K562 (cell line): ENCODE data around the gene SMYD1. TPM values are rescaled to one million over a fixed set of nuclear protein-coding genes. Genes with fewer than 3 reads are reported as not detected.

Experiments used
- ATAC-seq: fragments of 200-7000 bp; cut with Tn5 transposase; 3 replicates; pipeline ENCODE4 v1.9.1; 2020; ENCODE audit warnings: moderate library complexity
- BruUV-seq: library from RNA; stranded (reverse); fragments of 400-500 nt; replicated peaks from 2 replicates; lab custom pipeline; 2021; lab: Mats Ljungman, UMichigan
- CTCF ChIA-PET: fragments of 300-600 bp; formaldehyde crosslinking; extraction: SDS; loops from one replicate; lab custom pipeline; 2021; ENCODE audit warnings: low intra/inter-chr PET ratio; lab: Yijun Ruan, JAX
- POLR2A ChIA-PET: fragments of 300-600, 350-650 bp; sonication (Branson Sonifier 250); formaldehyde crosslinking; extraction: SDS; loops from one replicate; lab custom pipeline; 2021; ENCODE audit warnings: antibody characterized with exemption, inconsistent platforms; lab: Yijun Ruan, JAX
- DNase-seq, 4 experiments: peaks; one replicate each; pipeline versions ENCODE4 v3.0.0 to v3.0.0-alpha.2; 2011 to 2018; ENCODE audit warnings: low spot score in 3 of 4, mixed read lengths in 3 of 4; ENCODE audit errors: extremely low read depth in 1 of 4
- FAIRE-seq: peaks from 2 replicates; lab custom pipeline; 2011; peaks lifted over from hg19 to GRCh38; lab: Jason Lieb, UNC
- H2AFZ ChIP-seq: 2 replicates; pipeline ENCODE4 v1.6.0; 2011; ENCODE audit warnings: low read depth, low read length, control low read depth, inconsistent platforms
- H3K27ac ChIP-seq: fragments of 200-600 bp; 3 replicates; pipeline ENCODE4 v1.8.0; 2011; ENCODE audit warnings: low read depth, mild to moderate bottlenecking, control low read depth, inconsistent platforms, low read length, moderate library complexity, mixed read lengths; ENCODE audit errors: extremely low read depth
- H3K27me3 ChIP-seq, 2 experiments: fragments of 300-600 bp in 1 of 2; 2 replicates in 1 of 2; 3 replicates in 1 of 2; pipeline versions ENCODE4 v1.6.0 to v1.8.0; 2011; ENCODE audit warnings: inconsistent platforms in 2 of 2, low read length in 2 of 2, mild to moderate bottlenecking in 1 of 2, mixed read lengths in 1 of 2, moderate library complexity in 1 of 2; ENCODE audit not compliant: control insufficient read depth in 2 of 2, insufficient read depth in 2 of 2
- H3K36me3 ChIP-seq: fragments of 300-600 bp; 3 replicates; pipeline ENCODE4 v1.8.0; 2011; ENCODE audit warnings: mild to moderate bottlenecking, low read length, inconsistent platforms; ENCODE audit not compliant: control insufficient read depth, insufficient read depth
- H3K4me1 ChIP-seq, 2 experiments: fragments of 200-600 bp in 1 of 2; replicated peaks in 1 of 2; 2 replicates in 1 of 2; 3 replicates in 1 of 2; pipeline versions ENCODE4 v1.5.1 to v1.8.0; 2011; ENCODE audit warnings: inconsistent platforms in 2 of 2, low read length in 2 of 2, mild to moderate bottlenecking in 1 of 2, mixed read lengths in 1 of 2, moderate library complexity in 1 of 2; ENCODE audit not compliant: control insufficient read depth in 2 of 2, insufficient read depth in 2 of 2
- H3K4me2 ChIP-seq: 2 replicates; pipeline ENCODE4 v1.6.1; 2011; ENCODE audit warnings: low read length, control low read depth, inconsistent platforms, mixed read lengths; ENCODE audit not compliant: insufficient read depth
- H3K4me3 ChIP-seq: fragments of 200-600 bp; sonication (generic), shearing (Covaris generic); 2 replicates; pipeline ENCODE4 v1.5.1; 2016; ENCODE audit warnings: control low read depth, inconsistent platforms
- H3K79me2 ChIP-seq: fragments of 200-600 bp; 3 replicates; pipeline ENCODE4 v1.8.0; 2011; ENCODE audit warnings: low read length, inconsistent platforms; ENCODE audit not compliant: control insufficient read depth, insufficient read depth
- H3K9ac ChIP-seq, 2 experiments: 2 replicates each; pipeline versions ENCODE4 v1.6.0 to v1.6.1; 2011; ENCODE audit warnings: low read depth in 2 of 2, low read length in 2 of 2, control low read depth in 1 of 2, inconsistent platforms in 1 of 2, mild to moderate bottlenecking in 1 of 2, mixed read lengths in 1 of 2; ENCODE audit not compliant: insufficient read depth in 1 of 2
- H3K9me1 ChIP-seq: one replicate; pipeline ENCODE4 v1.6.0; 2011; ENCODE audit warnings: inconsistent platforms, mild to moderate bottlenecking, low read length, moderate library complexity; ENCODE audit not compliant: control insufficient read depth, insufficient read depth
- H3K9me3 ChIP-seq: replicated peaks from 2 replicates; pipeline ENCODE4 v1.5.1; 2011; ENCODE audit warnings: low read depth, low read length, inconsistent platforms; ENCODE audit not compliant: control insufficient read depth, insufficient read depth
- H4K20me1 ChIP-seq: replicated peaks from 2 replicates; pipeline ENCODE4 v1.6.1; 2011; ENCODE audit warnings: low read length, inconsistent platforms, mixed read lengths; ENCODE audit not compliant: control insufficient read depth, insufficient read depth
- ELF1 ChIP-seq: fragments of 200-800 bp; sonication (Bioruptor generic); IDR thresholded peaks from 2 replicates; pipeline ENCODE4 v1.6.1; 2016; ENCODE audit warnings: missing genetic modification characterization, missing compliant biosample characterization
- MAFK ChIP-seq: IDR thresholded peaks from 2 replicates; pipeline ENCODE4 v1.6.1; 2011; ENCODE audit warnings: low read length, improper control_type of control experiment
- NCOR1 ChIP-seq: fragments of 450-650 bp; IDR thresholded peaks from 2 replicates; pipeline ENCODE4 v1.6.1; 2016; ENCODE audit warnings: mild to moderate bottlenecking, moderate library complexity
- TOE1 ChIP-seq, 2 experiments: fragments of 450-650 bp in 1 of 2; sonication (generic) in 1 of 2; formaldehyde crosslinking in 1 of 2; IDR thresholded peaks; 2 replicates each; pipeline versions ENCODE4 v1.7.1 to v1.8.0; 2016 to 2022; ENCODE audit warnings: borderline replicate concordance in 2 of 2, mild to moderate bottlenecking in 2 of 2, antibody characterized with exemption in 1 of 2, inconsistent platforms in 1 of 2, low read depth in 1 of 2, missing genetic modification reagents in 1 of 2, moderate library complexity in 1 of 2
- YY1 ChIP-seq, 3 experiments: IDR thresholded peaks; 2 replicates each; pipeline ENCODE4 v1.6.1; 2011; ENCODE audit warnings: low read length in 2 of 3, mild to moderate bottlenecking in 2 of 3, moderate library complexity in 2 of 3, borderline replicate concordance in 1 of 3, control low read depth in 1 of 3, low read depth in 1 of 3; ENCODE audit not compliant: insufficient read depth in 3 of 3, insufficient replicate concordance in 2 of 3, control insufficient read depth in 1 of 3, insufficient read length in 1 of 3; ENCODE audit errors: extremely low read depth in 1 of 3
- ZNF316 ChIP-seq: fragments of 450-650 bp; IDR thresholded peaks from 2 replicates; pipeline ENCODE4 v1.6.1; 2016
- WGBS: fragments of 100-300 bp; shearing (Covaris generic); methylation state at CpG from one replicate; pipeline ENCODE4 v1.1.6; 2016; ENCODE audit warnings: low coverage, mixed read lengths; ENCODE audit not compliant: insufficient coverage; ENCODE audit errors: missing lambda C conversion rate; 5-methylcytosine and 5-hydroxymethylcytosine counted together
- in situ Hi-C: fragments of 300-500 bp; cut with MboI; formaldehyde crosslinking; loops from 4 replicates; pipeline ENCODE4 v1.15.0; 2018; ENCODE audit warnings: inconsistent platforms, mixed read lengths
- intact Hi-C: fragments of 100-400 bp; cut with micrococcal nuclease; formaldehyde crosslinking; loops from 2 replicates; pipeline ENCODE4 v1.14.2; 2022
- polyA plus RNA-seq, 8 experiments: library from polyadenylated mRNA; depleted of rRNA in 4 of 8; stranded (reverse) in 5 of 8; unstranded in 3 of 8; fragments of >200 nt; fragmentation: Nextera tagmentation in 2 of 8; fragmentation: Illumina TruSeq in 1 of 8; extraction: Ambion mirVana in 2 of 8; extraction: Trizol in 1 of 8; gene quantifications; 2 replicates each; pipeline versions ENCODE4 v1.2.1 to v1.2.3, GENCODE V29; 2011 to 2014; ENCODE audit warnings: inconsistent platforms in 1 of 8, missing spikeins in 1 of 8
- total RNA-seq, 7 experiments: library from RNA; depleted of rRNA in 6 of 7; stranded (reverse); fragments of >200 nt in 6 of 7; fragmentation: Illumina TruSeq in 2 of 7; extraction: Trizol in 2 of 7; gene quantifications; 2 replicates each; pipeline versions ENCODE4 v1.2.1 to v1.2.3, GENCODE V29; 2011 to 2021; ENCODE audit warnings: low replicate concordance in 1 of 7
- TF ChIP-seq, protein P1 (sequence below), 2 experiments: fragments of 450-650 bp; IDR thresholded peaks; 2 replicates each; pipeline ENCODE4 v1.6.1; 2018; ENCODE audit warnings: mild to moderate bottlenecking in 2 of 2, low read depth in 1 of 2; ENCODE audit not compliant: partially characterized antibody in 2 of 2

SMYD1 gene
- total and polyA plus RNA-seq, 9 of the 15 experiments (the other 6 are each of a cell fraction or from before 2014, with no cell fraction given), result not detected

DNA sequence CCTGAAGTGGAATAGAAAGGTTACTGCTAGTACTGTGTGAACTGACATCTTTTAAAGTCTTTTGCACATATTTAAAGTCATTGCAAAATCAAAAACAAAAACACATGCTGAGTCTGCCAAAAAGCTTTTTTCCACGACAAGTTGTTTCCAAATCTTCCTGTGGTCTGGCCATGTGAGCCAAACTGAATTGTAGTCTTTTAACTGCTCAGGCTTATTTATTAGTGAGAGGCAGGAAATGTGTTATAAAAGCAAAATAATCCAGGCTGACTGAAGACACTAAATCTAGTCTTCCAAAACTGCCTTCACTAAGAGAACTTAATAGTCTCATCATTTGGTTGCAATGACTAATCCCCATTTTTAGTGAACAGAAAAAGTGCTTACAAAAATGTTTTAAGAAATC lies 14.3 kb upstream of the SMYD1 start:
- TF ChIP-seq ZNF316 (0 out of 2 replicates have a peak, but pooled peaks have one; percentile 16), TOE1 (IDR thresholded peaks at IDR 0.05; ENCODE audit: borderline replicate concordance) (no peak), TOE1 (CRISPR knock-in tag; IDR thresholded peaks at IDR 0.05; ENCODE audit: borderline replicate concordance, low read depth) (no peak)
- Histone ChIP-seq H3K9me1 (no peaks in the 10 kb centered on the region), H3K4me2 (no peak overlapping the region), H3K27ac (no peak overlapping the region), H3K9me3 (no peaks in the 10 kb centered on the region), H3K79me2 (peaks cover 33% of the 10 kb centered on the region), H3K9ac (peak overlapping the region in 1 of 2 experiments; percentile 96; a peak in 1 of 4 replicates), H3K36me3 (no peaks in the 10 kb centered on the region), H2AFZ (no peak overlapping the region), H3K4me3 (no peak overlapping the region), H4K20me1 (0 out of 2 replicates have a peak, but pooled peaks cover 7% of the 10 kb centered on the region), H3K27me3 (no peaks in the 10 kb centered on the region), H3K4me1 (peaks cover 20 to 35% of the 10 kb centered on the region in 2 experiments)
- 31% methylated on average over 1 of the region's 1 CpG for WGBS
- DNase-seq (no peak), FAIRE-seq (no peak), ATAC-seq (no peak)
- intact Hi-C loops, result no loop called here
- POLR2A ChIA-PET, result no interaction called here
- no TSS peak for BruUV-seq
- CTCF ChIA-PET, result no interaction called here
- in situ Hi-C loops, result no loop called here

DNA sequence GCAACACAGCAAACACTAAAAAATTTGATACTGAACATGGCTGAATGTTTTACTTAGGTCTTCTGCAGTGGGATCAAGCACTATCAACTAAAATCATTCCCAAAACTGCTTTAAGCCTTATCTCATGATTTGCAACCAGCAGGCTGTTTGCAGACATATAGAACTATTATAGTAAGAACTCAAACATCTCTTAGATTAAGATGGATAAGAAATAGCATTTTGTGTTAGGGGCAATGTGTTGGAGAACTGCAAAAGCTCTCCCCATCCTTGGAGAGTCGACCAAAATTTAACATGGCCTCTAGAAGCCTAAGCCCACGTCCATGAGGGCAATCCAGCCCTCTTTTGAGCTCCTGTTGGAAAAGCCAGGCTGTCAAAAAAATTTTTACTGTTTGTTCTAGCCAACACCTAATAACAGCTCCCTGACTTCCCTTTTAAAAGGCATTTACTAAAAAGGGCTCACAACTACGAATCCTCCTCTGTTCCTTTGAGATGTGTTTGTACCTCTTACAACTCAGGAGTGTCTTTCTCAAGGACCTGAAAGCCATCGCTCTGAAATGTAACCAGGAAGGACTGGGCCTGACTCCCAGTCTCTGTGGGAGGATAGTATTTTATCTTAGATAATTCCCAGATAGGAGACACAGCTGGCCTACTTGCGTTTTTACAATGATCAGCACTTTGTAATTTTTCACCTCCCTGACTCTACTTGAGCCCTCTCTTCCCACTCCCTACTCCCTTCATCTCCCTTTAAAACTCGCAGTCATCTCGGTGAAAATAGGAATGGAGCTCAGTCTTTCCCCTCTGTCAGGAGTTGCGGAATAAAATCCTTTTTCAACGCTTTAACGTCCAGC lies 13.5 kb upstream of the SMYD1 start:
- H3K9me1 ChIP-seq, result no peaks in the 10 kb centered on the region
- no peaks in the 10 kb centered on the region for H3K27me3 ChIP-seq
- no peaks in the 10 kb centered on the region for H3K36me3 ChIP-seq
- ChIA-PET CTCF (no interaction called here), POLR2A (interaction anchor here (1.0 to 1.7 kb wide), 6 partner anchors 8 to 123 kb away, joined by 3 to 10 read pairs (median 3); partner anchors contain the start of genes RNU2-63P and SMYD1)
- H4K20me1 ChIP-seq, result 0 out of 2 replicates have a peak, but pooled peaks cover 7% of the 10 kb centered on the region
- BruUV-seq, result no TSS peak
- peak overlapping the region; percentile 74 for H2AFZ ChIP-seq
- ATAC-seq, result peak; percentile 5; the same call in 2 of the 3 replicates
- H3K9ac ChIP-seq, result peak overlapping the region; percentile 96 to 97
- H3K79me2 ChIP-seq, result peaks cover 33% of the 10 kb centered on the region
- H3K4me3 ChIP-seq, result peak overlapping the region; percentile 79
- intact Hi-C loops, result no loop called here
- H3K27ac ChIP-seq, result peak overlapping the region; percentile 95
- under 1% methylated on average over 10 of the region's 10 CpGs for WGBS
- no peaks in the 10 kb centered on the region for H3K9me3 ChIP-seq
- H3K4me2 ChIP-seq, result peak overlapping the region; percentile 88
- in situ Hi-C loops, result no loop called here
- peaks cover 22 to 37% of the 10 kb centered on the region in 2 experiments for H3K4me1 ChIP-seq
- no peak for FAIRE-seq
- peak in 1 of 4 experiments; percentile 32 for DNase-seq
- TF ChIP-seq ELF1 (tag), result peak; percentile 59
- TF ChIP-seq MAFK, result peak; percentile 50
- 0 out of 2 replicates have a peak, but pooled peaks have one; percentile 5 for TF ChIP-seq NCOR1
- TF ChIP-seq YY1 (IDR thresholded peaks at IDR 0.05; ENCODE audit: borderline replicate concordance in 1 of 3, control insufficient read depth in 1 of 3, extremely low read depth in 1 of 3, insufficient read depth in 3 of 3, insufficient read length in 1 of 3, insufficient replicate concordance in 2 of 3, low read depth in 1 of 3, low read length in 2 of 3), result peak in 1 of 3 experiments; percentile 37
- TF ChIP-seq, protein P1, sequence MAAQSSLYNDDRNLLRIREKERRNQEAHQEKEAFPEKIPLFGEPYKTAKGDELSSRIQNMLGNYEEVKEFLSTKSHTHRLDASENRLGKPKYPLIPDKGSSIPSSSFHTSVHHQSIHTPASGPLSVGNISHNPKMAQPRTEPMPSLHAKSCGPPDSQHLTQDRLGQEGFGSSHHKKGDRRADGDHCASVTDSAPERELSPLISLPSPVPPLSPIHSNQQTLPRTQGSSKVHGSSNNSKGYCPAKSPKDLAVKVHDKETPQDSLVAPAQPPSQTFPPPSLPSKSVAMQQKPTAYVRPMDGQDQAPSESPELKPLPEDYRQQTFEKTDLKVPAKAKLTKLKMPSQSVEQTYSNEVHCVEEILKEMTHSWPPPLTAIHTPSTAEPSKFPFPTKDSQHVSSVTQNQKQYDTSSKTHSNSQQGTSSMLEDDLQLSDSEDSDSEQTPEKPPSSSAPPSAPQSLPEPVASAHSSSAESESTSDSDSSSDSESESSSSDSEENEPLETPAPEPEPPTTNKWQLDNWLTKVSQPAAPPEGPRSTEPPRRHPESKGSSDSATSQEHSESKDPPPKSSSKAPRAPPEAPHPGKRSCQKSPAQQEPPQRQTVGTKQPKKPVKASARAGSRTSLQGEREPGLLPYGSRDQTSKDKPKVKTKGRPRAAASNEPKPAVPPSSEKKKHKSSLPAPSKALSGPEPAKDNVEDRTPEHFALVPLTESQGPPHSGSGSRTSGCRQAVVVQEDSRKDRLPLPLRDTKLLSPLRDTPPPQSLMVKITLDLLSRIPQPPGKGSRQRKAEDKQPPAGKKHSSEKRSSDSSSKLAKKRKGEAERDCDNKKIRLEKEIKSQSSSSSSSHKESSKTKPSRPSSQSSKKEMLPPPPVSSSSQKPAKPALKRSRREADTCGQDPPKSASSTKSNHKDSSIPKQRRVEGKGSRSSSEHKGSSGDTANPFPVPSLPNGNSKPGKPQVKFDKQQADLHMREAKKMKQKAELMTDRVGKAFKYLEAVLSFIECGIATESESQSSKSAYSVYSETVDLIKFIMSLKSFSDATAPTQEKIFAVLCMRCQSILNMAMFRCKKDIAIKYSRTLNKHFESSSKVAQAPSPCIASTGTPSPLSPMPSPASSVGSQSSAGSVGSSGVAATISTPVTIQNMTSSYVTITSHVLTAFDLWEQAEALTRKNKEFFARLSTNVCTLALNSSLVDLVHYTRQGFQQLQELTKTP (IDR thresholded peaks at IDR 0.05; ENCODE audit: low read depth in 1 of 2, partially characterized antibody in 2 of 2), result peak in 1 of 2 experiments; percentile 63
